ENCODE data around the gene SUN1. TPM values are rescaled to one million over a fixed set of nuclear protein-coding genes. Genes with fewer than 3 reads are reported as not detected.

The SUN1 gene
- total and polyA plus RNA-seq, 2 donors (not counting 3 experiments of a cell fraction or from before 2014, with no cell fraction given): 158 to 410 TPM

GRCh38 chr7:828793-829561 lies 3.3 kb upstream of the SUN1 start:
- Histone ChIP-seq H3K79me2 (ENCODE audit: control insufficient read depth, insufficient read depth, low read length) (peaks cover 60% of the 10 kb centered on the region), H3K4me2 (ENCODE audit: insufficient read depth, low read length) (no peak overlapping the region), H2AFZ (ENCODE audit: low read depth, low read length) (no peak overlapping the region)

More at GRCh38 chr7:828793-829561, 3.3 kb upstream of the SUN1 start:
- POLR2A ChIA-PET: interaction anchor here (0.7 kb wide), 1 partner anchor 98 kb away, joined by 3 read pairs; no protein-coding TSS in a partner anchor
- no peaks in the 10 kb centered on the region for H4K20me1 ChIP-seq (replicated peaks; ENCODE audit: control insufficient read depth, extremely low read depth, insufficient read depth, low read length)
- no TSS peak for BruUV-seq (replicated peaks)
- no peak overlapping the region for H3K4me3 ChIP-seq (replicated peaks in 1 of 3; ENCODE audit: insufficient read depth in 1 of 3, low read depth in 1 of 3, low read length in 3 of 3)
- H3K27me3 ChIP-seq (ENCODE audit: control insufficient read depth in 2 of 2, insufficient read depth in 2 of 2, low read length in 2 of 2): no peaks in the 10 kb centered on the region
- H3K9me3 ChIP-seq (replicated peaks; ENCODE audit: control insufficient read depth, insufficient read depth, low read length): no peaks in the 10 kb centered on the region
- CTCF ChIA-PET: no interaction called here
- intact Hi-C loops (cut with micrococcal nuclease) (no loop called here), dilution Hi-C loops (cut with MboI; ENCODE audit: extremely low pct_ligation_motif_present, low sequenced_read_pairs) (no loop called here)
- TF ChIP-seq CTCF (IDR thresholded peaks at IDR 0.05; ENCODE audit: extremely low read depth in 1 of 2, insufficient read depth in 1 of 2, low read depth in 1 of 2, low read length in 2 of 2): no peak
- TF ChIP-seq JUN (IDR thresholded peaks at IDR 0.05; ENCODE audit: borderline replicate concordance, insufficient read depth, insufficient read length, low read depth): no peak
- TF ChIP-seq POLR2AphosphoS5 (IDR thresholded peaks at IDR 0.05; ENCODE audit: insufficient read depth, low read depth, low read length): no peak
- no peak for TF ChIP-seq FOS (IDR thresholded peaks at IDR 0.05; ENCODE audit: borderline replicate concordance, insufficient read depth, low read length)
- TF ChIP-seq EZH2 (IDR thresholded peaks at IDR 0.05; ENCODE audit: borderline replicate concordance, low read depth, low read length, severe bottlenecking): no peak
- TF ChIP-seq GATA2 (IDR thresholded peaks at IDR 0.05; ENCODE audit: insufficient read depth, insufficient read length, low read depth, low read length): no peak
- TF ChIP-seq POLR2A (IDR thresholded peaks at IDR 0.05; ENCODE audit: low read depth, low read length): no peak
- TF ChIP-seq MAX (IDR thresholded peaks at IDR 0.05; ENCODE audit: insufficient read depth, insufficient read length): no peak
- no peak for TF ChIP-seq MYC (IDR thresholded peaks at IDR 0.05; ENCODE audit: low read depth, low read length)
- H3K4me1 ChIP-seq (ENCODE audit: control insufficient read depth, extremely low read depth, insufficient read depth, low read length): peaks cover 22% of the 10 kb centered on the region
- H3K36me3 ChIP-seq (ENCODE audit: control insufficient read depth in 2 of 2, extremely low read depth in 1 of 2, insufficient read depth in 2 of 2, low read length in 2 of 2): no peaks in the 10 kb centered on the region
- no peak overlapping the region for H3K9ac ChIP-seq (replicated peaks; ENCODE audit: extremely low read depth, insufficient read depth, low read length)
- DNase-seq (ENCODE audit: low read depth, low spot score) (no peak), FAIRE-seq (no peak)
- H3K9me1 ChIP-seq (replicated peaks; ENCODE audit: control insufficient read depth, extremely low read depth, insufficient read depth, low read length): no peaks in the 10 kb centered on the region
- no peak overlapping the region for H3K27ac ChIP-seq (ENCODE audit: insufficient read depth, low read depth, low read length)

Data from endothelial cell of umbilical vein (primary cell).